ENCODE data around the gene MAN1B1.

The MAN1B1 gene

DNA sequence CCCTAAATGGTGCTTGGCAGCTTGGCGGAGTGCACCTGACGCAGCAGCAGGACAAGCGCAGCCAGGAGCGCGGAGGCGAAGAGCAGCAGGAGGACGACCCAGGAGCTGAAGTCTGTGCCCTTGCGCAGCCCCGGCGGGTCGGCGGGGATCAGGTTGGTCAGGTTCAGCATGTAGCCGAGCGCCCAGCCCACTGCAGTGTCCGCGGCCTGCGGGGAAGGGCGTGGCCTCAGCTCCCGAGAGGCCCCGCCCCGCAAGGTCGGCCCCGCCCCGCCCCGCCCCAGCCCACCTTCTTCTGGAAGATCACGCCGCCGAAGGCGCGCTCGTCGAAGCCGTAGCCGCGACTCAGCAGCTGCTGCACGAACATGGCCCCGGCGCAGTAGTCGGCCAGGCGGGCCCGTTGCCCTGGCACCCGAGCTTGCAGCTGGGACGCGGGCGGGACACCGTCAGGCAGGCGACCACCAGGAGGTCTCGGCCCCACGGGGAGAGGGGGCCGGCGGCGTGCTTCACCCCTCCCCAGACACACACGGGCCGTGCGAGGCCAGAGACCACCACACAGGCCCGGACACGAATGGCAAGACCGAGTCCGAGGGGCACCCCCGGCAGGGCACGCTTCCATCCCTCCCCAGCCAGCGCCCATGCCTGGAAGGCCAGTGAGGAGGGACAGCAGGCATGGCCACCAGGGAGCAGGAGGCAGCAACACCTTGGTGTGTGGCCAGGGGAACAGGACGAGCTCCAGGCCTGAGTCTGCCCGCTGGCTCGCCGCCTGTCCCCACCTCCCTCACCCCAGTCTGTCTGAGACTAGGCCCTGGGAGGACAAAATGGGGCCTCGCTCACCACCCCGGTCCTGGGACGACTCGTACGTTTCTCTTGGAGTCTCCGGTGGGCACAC is 37.9 kb upstream of the MAN1B1 start:
- Histone ChIP-seq H3K4me2 (ENCODE audit: low read depth, low read length) (no peak overlapping the region), H3K79me2 (ENCODE audit: low read length) (no peaks in the 10 kb centered on the region), H3K9me2 (replicated peaks; ENCODE audit: insufficient read depth, low read length) (no peaks in the 10 kb centered on the region), H3K27ac (ENCODE audit: low read length) (no peak overlapping the region), H3K9ac (ENCODE audit: low read length) (no peak overlapping the region), H3F3A (ENCODE audit: insufficient read depth, low read length) (no peaks in the 10 kb centered on the region), H3K4me1 (ENCODE audit: low read length) (no peaks in the 10 kb centered on the region), H3K27me3 (replicated peaks; ENCODE audit: insufficient read depth, low read length) (peaks cover 87% of the 10 kb centered on the region), H3K36me3 (replicated peaks; ENCODE audit: insufficient read depth, low read length) (no peaks in the 10 kb centered on the region), H4K20me1 (ENCODE audit: insufficient read depth, low read length) (no peaks in the 10 kb centered on the region), H2AFZ (ENCODE audit: low read length) (no peak overlapping the region), H3K9me3 (replicated peaks; ENCODE audit: insufficient read depth, low read length) (no peaks in the 10 kb centered on the region), H3K4me3 (ENCODE audit: low read length) (no peak overlapping the region)
- TF ChIP-seq, protein P1, sequence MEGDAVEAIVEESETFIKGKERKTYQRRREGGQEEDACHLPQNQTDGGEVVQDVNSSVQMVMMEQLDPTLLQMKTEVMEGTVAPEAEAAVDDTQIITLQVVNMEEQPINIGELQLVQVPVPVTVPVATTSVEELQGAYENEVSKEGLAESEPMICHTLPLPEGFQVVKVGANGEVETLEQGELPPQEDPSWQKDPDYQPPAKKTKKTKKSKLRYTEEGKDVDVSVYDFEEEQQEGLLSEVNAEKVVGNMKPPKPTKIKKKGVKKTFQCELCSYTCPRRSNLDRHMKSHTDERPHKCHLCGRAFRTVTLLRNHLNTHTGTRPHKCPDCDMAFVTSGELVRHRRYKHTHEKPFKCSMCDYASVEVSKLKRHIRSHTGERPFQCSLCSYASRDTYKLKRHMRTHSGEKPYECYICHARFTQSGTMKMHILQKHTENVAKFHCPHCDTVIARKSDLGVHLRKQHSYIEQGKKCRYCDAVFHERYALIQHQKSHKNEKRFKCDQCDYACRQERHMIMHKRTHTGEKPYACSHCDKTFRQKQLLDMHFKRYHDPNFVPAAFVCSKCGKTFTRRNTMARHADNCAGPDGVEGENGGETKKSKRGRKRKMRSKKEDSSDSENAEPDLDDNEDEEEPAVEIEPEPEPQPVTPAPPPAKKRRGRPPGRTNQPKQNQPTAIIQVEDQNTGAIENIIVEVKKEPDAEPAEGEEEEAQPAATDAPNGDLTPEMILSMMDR (IDR thresholded peaks at IDR 0.05; ENCODE audit: low read length) = no peak
- TF ChIP-seq EZH2phosphoT487 (IDR thresholded peaks at IDR 0.05; ENCODE audit: low read length) = no peak
- TF ChIP-seq EZH2 (optimal IDR thresholded peaks at IDR 0.05; ENCODE audit: low read depth, low read length) = no peak
- DNase-seq = no peak

DNA sequence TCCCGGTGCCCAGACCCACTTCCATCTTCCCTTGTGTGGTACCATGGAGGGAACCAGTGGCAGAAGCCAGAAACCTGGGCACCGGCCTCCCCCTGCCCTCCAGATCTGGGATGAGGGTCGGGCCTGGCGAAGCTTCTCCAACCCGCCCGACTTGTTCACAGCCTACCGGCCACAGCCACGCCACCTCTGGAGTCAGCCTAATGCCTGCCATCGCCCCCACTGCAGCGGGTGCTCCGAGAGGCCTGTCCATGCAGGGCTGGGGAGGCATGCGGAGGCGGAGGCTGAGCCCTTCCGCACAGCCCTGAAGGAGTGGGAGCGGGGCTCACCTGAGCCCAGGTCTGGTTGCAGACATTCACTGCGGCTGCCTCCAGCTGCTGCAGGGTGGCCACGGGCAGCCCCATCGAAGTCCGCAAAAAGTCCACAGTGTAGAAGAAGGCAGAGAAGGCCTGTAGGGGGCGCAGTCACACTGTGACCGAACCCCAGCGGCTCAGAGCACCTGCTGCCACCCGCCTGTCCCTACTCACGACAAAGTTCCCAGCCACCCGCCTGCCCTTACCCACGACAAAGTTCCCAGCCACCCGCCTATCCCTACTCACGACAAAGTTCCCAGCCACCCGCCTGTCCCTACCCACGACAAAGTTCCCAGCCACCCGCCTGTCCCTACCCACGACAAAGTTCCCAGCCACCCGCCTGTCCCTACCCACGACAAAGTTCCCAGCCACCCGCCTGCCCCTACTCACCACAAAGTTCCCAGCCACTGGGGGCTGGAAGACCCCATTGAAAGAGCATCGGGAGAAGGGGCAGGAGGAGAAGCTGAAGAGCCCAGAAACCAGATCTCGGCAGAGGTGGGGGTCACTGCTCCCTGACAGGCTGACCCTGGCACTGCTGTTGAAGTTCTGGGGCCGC is 37.0 kb upstream of the MAN1B1 start:
- Histone ChIP-seq H3K9me2 (replicated peaks; ENCODE audit: insufficient read depth, low read length) (no peaks in the 10 kb centered on the region), H3K9me3 (replicated peaks; ENCODE audit: insufficient read depth, low read length) (no peaks in the 10 kb centered on the region), H3K79me2 (ENCODE audit: low read length) (no peaks in the 10 kb centered on the region), H3K4me2 (ENCODE audit: low read depth, low read length) (no peak overlapping the region), H4K20me1 (ENCODE audit: insufficient read depth, low read length) (no peaks in the 10 kb centered on the region), H3K27ac (ENCODE audit: low read length) (no peak overlapping the region), H3K36me3 (replicated peaks; ENCODE audit: insufficient read depth, low read length) (no peaks in the 10 kb centered on the region), H2AFZ (ENCODE audit: low read length) (no peak overlapping the region), H3F3A (ENCODE audit: insufficient read depth, low read length) (no peaks in the 10 kb centered on the region), H3K4me3 (ENCODE audit: low read length) (no peak overlapping the region), H3K4me1 (ENCODE audit: low read length) (no peaks in the 10 kb centered on the region), H3K27me3 (replicated peaks; ENCODE audit: insufficient read depth, low read length) (peaks cover 84% of the 10 kb centered on the region), H3K9ac (ENCODE audit: low read length) (no peak overlapping the region)
- TF ChIP-seq EZH2phosphoT487 (IDR thresholded peaks at IDR 0.05; ENCODE audit: low read length) = no peak
- TF ChIP-seq, protein P1 (IDR thresholded peaks at IDR 0.05; ENCODE audit: low read length) = peak; percentile 31; the same call in 1 of the 2 replicates
- TF ChIP-seq EZH2 (optimal IDR thresholded peaks at IDR 0.05; ENCODE audit: low read depth, low read length) = peak; percentile 41
- peak; percentile 33 for DNase-seq

DNA sequence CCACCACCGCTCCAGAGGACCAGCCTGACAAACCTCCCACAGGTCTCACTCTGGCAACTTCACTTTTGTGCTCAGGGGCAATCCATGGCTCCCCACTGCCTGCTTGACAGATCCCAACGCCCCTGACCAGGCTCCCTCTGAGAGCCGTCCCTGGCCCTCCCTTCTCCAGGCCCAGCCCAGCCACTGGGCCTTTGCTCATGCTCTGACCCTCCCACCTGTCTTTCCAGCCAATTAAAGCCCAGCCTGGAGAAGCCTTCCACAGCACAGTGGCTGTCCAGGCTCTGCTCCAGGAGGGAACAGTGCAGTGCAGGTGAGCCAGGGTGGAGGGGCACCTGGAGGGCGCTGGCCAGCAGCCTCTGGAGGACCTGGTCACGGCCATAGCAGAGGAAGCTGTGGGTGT is 36.2 kb upstream of the MAN1B1 start:
- Histone ChIP-seq H3F3A (ENCODE audit: insufficient read depth, low read length) (no peaks in the 10 kb centered on the region), H3K4me2 (ENCODE audit: low read depth, low read length) (no peak overlapping the region), H3K4me3 (ENCODE audit: low read length) (no peak overlapping the region), H3K36me3 (replicated peaks; ENCODE audit: insufficient read depth, low read length) (no peaks in the 10 kb centered on the region), H3K9ac (ENCODE audit: low read length) (no peak overlapping the region), H3K27ac (ENCODE audit: low read length) (no peak overlapping the region), H3K27me3 (replicated peaks; ENCODE audit: insufficient read depth, low read length) (peaks cover 80% of the 10 kb centered on the region), H2AFZ (ENCODE audit: low read length) (no peak overlapping the region), H3K9me2 (replicated peaks; ENCODE audit: insufficient read depth, low read length) (no peaks in the 10 kb centered on the region), H3K9me3 (replicated peaks; ENCODE audit: insufficient read depth, low read length) (no peaks in the 10 kb centered on the region), H3K79me2 (ENCODE audit: low read length) (no peaks in the 10 kb centered on the region), H3K4me1 (ENCODE audit: low read length) (no peaks in the 10 kb centered on the region), H4K20me1 (ENCODE audit: insufficient read depth, low read length) (no peaks in the 10 kb centered on the region)
- no peak for DNase-seq
- TF ChIP-seq EZH2 (optimal IDR thresholded peaks at IDR 0.05; ENCODE audit: low read depth, low read length) = no peak
- no peak for TF ChIP-seq EZH2phosphoT487 (IDR thresholded peaks at IDR 0.05; ENCODE audit: low read length)
- TF ChIP-seq, protein P1 (IDR thresholded peaks at IDR 0.05; ENCODE audit: low read length) = no peak

All from MM.1S (cell line).